ENCODE measurements around the gene ZNF597.
A peak's percentile ranks its signal among the peaks of the same experiment; 100 is the strongest.

The ZNF597 gene

DNA sequence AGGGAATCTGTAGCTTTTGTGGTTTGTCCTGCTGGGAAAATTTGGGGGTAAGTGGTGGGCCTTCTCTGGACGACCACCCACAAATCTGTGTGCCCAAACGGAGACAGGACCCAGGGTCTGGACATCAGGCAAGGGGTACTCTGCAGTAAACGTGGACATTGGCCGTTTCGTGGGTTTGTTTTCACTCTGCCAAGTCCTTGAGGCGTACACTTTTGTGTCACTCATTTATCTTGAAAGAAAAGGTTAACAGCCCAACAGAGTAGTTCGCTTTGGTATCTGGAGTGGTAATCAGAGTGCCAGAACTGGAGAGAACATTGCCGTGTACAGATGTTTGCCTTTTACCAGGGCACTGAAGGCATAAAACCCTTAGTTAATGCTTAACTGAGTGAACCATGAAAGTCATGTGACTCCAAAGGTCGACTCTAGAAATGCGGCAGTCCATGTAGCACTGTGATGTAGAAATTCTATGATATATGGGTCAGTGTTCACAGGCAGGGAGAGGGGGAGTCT lies 15.6 kb upstream of the ZNF597 start:
- Histone ChIP-seq H3K27me3 (ENCODE audit: control insufficient read depth, insufficient read depth, low read length) (no peaks in the 10 kb centered on the region), H3K9ac (ENCODE audit: low read length) (peak overlapping the region; percentile 80), H3K4me3 (ENCODE audit: low read length) (peak overlapping the region; percentile 97), H3K4me1 (ENCODE audit: control insufficient read depth, insufficient read depth, low read length) (peaks cover 14% of the 10 kb centered on the region), H3K36me3 (ENCODE audit: control insufficient read depth, insufficient read depth, low read length) (no peaks in the 10 kb centered on the region), H3K27ac (ENCODE audit: low read depth, low read length) (peak overlapping the region; percentile 98)

DNA sequence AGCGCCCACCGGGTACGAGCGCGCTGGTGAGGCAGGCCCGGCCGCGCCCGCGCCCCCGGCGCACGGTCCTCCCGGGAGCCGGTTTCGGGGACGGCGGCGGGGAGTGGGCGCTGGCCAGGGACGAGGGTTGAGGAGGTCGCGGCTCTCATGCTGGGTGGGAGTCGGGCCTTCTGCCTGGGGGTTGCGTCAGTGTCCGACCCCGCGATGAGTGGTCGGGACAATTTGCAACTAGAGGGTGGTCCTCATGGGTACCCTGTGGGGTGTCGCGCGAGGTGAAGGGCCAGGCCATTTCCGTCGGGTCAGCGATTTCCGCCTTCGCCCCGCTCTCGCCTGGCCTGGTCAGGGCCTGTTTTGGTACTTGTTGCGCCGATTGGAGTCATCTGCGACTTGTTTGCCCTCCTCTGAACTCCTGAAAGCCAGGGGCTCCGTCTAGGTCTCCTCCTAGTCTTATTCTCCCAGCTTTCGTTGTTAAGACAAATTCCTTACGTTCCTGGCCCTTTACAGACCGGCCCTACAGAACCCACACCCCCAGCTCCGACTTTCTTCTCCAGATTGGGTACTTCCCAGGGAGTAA lies 15.1 kb upstream of the ZNF597 start:
- H3K4me1 ChIP-seq (ENCODE audit: control insufficient read depth, insufficient read depth, low read length): peaks cover 14% of the 10 kb centered on the region
- H3K36me3 ChIP-seq (ENCODE audit: control insufficient read depth, insufficient read depth, low read length): no peaks in the 10 kb centered on the region
- H3K27ac ChIP-seq (ENCODE audit: low read depth, low read length): peak overlapping the region; percentile 98
- no peaks in the 10 kb centered on the region for H3K27me3 ChIP-seq (ENCODE audit: control insufficient read depth, insufficient read depth, low read length)
- peak overlapping the region; percentile 97 for H3K4me3 ChIP-seq (ENCODE audit: low read length)
- H3K9ac ChIP-seq (ENCODE audit: low read length): peak overlapping the region; percentile 80

DNA sequence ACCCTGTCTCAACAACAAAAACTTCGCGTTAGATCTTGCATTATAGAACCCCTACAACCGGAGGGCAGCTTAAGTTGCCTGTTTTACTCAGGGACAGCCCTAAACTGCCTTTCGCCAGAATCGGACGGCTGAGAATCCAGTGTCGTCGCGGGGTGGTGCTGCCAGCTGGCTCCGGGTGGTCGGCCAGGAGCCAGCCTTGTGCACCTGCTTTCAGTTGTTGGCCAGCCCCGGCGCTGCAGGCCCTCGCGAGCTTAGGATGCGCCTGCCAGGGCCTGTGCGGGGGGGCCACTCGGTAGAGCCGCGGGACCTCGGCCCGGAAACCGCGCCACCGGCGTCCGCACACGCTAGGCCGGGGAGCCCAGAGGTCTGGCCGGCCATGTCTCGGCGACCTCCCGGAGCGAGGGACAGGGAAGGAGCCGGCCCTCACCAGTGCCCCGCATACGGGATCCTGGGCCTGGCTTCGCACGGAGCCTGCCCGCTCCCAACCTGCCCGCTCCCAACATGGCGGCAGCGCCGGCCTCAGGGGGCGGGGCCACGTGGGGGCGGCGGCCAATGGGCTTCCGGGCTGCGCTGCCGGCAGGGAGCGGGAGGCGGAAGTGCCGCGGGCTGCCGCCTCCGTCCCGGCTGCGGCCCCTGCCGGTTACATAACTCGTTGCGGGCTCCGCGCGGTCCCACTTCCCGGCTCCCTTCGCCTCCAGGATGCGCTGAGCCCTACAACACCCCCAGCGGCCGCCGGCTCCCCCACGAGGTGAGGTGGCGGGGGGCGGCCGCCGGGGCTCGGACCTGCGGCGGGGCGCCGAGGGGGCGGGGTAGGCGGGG lies 14.3 kb upstream of the ZNF597 start:
- Histone ChIP-seq H3K27ac (ENCODE audit: low read depth, low read length) (peak overlapping the region; percentile 98), H3K36me3 (ENCODE audit: control insufficient read depth, insufficient read depth, low read length) (no peaks in the 10 kb centered on the region), H3K27me3 (ENCODE audit: control insufficient read depth, insufficient read depth, low read length) (no peaks in the 10 kb centered on the region), H3K4me3 (ENCODE audit: low read length) (peak overlapping the region; percentile 97), H3K4me1 (ENCODE audit: control insufficient read depth, insufficient read depth, low read length) (peaks cover 14% of the 10 kb centered on the region), H3K9ac (ENCODE audit: low read length) (peak overlapping the region; percentile 92)

DNA sequence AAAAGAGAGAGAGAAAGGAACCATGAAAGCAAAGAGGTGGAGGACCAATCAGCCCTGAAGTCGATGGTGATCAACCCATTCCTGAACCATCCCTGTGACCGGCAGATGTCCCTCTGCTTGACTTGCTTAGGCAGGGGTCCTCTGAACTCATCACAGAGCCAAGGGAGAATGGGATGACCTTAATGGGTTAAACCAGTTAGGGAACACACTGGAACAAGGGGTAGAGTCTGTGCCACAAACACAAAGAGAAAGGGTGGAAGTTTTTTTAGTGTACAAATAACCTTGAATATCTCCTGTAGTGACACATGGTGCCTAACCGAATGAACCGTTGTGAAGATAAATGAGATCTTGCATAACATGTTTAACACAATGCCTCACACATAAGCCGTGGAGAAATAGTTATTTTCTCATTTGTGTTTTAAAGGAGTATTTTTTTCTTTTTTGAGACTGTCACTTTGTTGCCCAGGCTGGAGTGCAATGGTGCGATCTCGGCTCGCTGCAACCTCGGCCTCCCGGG lies 11.4 kb upstream of the ZNF597 start:
- Histone ChIP-seq H3K27ac (ENCODE audit: low read depth, low read length) (no peak overlapping the region), H3K4me1 (ENCODE audit: control insufficient read depth, insufficient read depth, low read length) (peaks cover 12% of the 10 kb centered on the region)

DNA sequence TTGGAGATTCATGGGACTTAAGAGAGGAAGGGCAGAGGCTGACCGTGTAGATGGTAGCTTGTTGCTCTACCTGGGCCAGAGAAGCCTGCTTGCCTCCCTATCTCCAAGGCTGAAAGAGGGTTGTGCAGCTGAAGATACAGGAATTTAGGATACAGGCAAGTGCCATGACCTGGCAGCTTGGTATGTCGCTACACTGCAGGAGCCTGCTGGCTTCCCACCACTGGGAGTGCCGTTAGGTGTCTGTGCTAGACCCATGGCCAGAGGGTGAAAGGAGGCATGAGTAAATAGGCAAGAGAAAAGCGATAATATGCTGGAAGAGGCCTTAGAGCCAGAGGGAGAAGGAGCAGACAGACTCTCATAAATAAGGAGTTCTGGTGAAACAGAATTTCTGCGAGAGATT lies 10.8 kb upstream of the ZNF597 start:
- peaks cover 7% of the 10 kb centered on the region for H3K4me1 ChIP-seq (ENCODE audit: control insufficient read depth, insufficient read depth, low read length)
- H3K27ac ChIP-seq (ENCODE audit: low read depth, low read length): no peak overlapping the region

More for the DNA sequence above, 11.4 kb upstream of the ZNF597 start:
- no peak overlapping the region for H3K4me3 ChIP-seq (ENCODE audit: low read length)
- no peak overlapping the region for H3K9ac ChIP-seq (ENCODE audit: low read length)
- no peaks in the 10 kb centered on the region for H3K36me3 ChIP-seq (ENCODE audit: control insufficient read depth, insufficient read depth, low read length)
- no peaks in the 10 kb centered on the region for H3K27me3 ChIP-seq (ENCODE audit: control insufficient read depth, insufficient read depth, low read length)

DNA sequence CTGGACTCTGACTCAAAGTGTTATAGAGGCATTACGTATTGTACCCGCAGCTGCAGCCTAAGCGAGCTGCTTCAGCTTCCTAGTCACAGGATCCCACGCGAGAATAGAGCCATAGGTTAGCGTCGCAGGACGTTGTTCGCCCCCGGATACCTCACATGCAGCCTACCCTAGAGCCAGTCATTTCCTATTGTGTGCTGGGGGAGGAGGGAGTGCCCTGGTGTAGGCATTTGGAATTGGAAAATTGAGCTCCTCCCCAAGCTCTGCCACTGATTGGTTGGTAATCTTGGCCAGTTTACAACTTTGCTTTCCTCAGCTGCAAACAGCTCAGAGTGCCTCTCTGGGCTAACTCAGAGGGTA lies 706 bp upstream of the ZNF597 start:
- Histone ChIP-seq H3K4me1 (ENCODE audit: control insufficient read depth, insufficient read depth, low read length) (no peaks in the 10 kb centered on the region), H3K27ac (ENCODE audit: low read depth, low read length) (peak overlapping the region; percentile 63)

More for the DNA sequence above, 10.8 kb upstream of the ZNF597 start:
- Histone ChIP-seq H3K27me3 (ENCODE audit: control insufficient read depth, insufficient read depth, low read length) (no peaks in the 10 kb centered on the region), H3K9ac (ENCODE audit: low read length) (no peak overlapping the region), H3K36me3 (ENCODE audit: control insufficient read depth, insufficient read depth, low read length) (no peaks in the 10 kb centered on the region), H3K4me3 (ENCODE audit: low read length) (no peak overlapping the region)

DNA sequence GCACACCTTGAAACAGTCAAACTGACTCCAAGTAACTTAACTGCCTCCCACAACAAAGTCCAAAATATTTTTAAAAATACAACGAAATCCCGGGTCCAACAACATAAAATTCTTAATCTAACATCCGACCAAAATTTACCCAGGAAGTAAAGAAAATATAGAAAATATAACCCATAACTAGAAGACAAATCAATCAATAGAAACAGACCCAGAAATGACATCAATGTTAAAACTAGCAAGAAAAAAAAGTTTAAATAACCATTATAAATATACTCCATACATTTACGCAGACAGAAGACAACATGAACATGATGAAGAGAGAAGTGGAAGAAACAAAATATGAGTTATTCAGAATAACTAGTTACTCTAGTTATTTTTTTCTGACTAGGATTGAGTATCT lies 3.7 kb downstream of the ZNF597 start:
- Histone ChIP-seq H3K27me3 (ENCODE audit: control insufficient read depth, insufficient read depth, low read length) (no peaks in the 10 kb centered on the region), H3K4me3 (ENCODE audit: low read length) (no peak overlapping the region), H3K36me3 (ENCODE audit: control insufficient read depth, insufficient read depth, low read length) (no peaks in the 10 kb centered on the region)

More for the DNA sequence above, 706 bp upstream of the ZNF597 start:
- Histone ChIP-seq H3K9ac (ENCODE audit: low read length) (peak overlapping the region; percentile 39), H3K27me3 (ENCODE audit: control insufficient read depth, insufficient read depth, low read length) (no peaks in the 10 kb centered on the region), H3K36me3 (ENCODE audit: control insufficient read depth, insufficient read depth, low read length) (no peaks in the 10 kb centered on the region), H3K4me3 (ENCODE audit: low read length) (peak overlapping the region; percentile 70)

DNA sequence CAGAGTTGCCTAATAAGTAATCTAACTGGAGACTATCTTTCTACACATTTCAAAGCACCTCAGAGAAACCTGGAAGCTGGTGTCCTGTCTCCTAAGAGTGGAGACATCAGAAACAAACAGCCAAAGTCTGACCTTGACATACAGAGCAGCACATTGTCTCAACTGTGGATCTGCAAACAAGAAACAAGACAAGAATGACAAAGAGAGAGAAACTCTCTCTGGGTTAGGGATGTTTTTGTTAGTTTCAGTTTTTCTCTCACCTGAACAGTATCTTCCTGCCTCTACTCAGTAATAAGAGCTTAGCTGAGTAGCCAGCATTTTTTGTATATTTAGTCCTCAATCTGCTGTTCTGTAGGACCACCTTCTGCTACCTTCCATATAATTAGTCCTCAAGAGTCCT lies 8.9 kb downstream of the ZNF597 start:
- Histone ChIP-seq H3K27ac (ENCODE audit: low read depth, low read length) (no peak overlapping the region), H3K27me3 (ENCODE audit: control insufficient read depth, insufficient read depth, low read length) (no peaks in the 10 kb centered on the region), H3K36me3 (ENCODE audit: control insufficient read depth, insufficient read depth, low read length) (peaks cover 3% of the 10 kb centered on the region), H3K4me1 (ENCODE audit: control insufficient read depth, insufficient read depth, low read length) (no peaks in the 10 kb centered on the region), H3K4me3 (ENCODE audit: low read length) (no peak overlapping the region), H3K9ac (ENCODE audit: low read length) (no peak overlapping the region)

More for the DNA sequence above, 3.7 kb downstream of the ZNF597 start:
- Histone ChIP-seq H3K27ac (ENCODE audit: low read depth, low read length) (no peak overlapping the region), H3K9ac (ENCODE audit: low read length) (no peak overlapping the region), H3K4me1 (ENCODE audit: control insufficient read depth, insufficient read depth, low read length) (no peaks in the 10 kb centered on the region)

DNA sequence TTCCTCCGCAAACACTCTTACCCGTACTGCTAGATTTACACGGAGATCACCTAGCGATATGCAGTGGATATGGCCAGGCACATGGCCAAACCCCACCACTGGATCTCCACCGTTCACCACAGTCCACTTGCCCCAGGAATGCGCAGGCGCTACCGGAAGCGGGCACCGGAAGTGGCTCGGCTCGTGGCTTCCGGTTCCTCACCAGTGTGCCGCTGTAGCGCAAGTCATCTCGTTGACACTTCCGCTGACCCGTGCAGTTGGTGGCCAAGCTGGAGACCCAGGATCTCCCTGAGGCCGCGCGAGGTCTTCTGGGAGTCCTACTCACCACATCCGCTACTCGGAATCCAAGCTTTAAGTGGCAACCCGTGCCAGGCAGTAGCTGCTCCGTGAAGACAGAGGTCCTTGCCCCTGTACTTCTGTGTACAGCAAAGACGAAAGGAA lies 11.5 kb downstream of the ZNF597 start:
- Histone ChIP-seq H3K4me3 (ENCODE audit: low read length) (peak overlapping the region; percentile 29), H3K9ac (ENCODE audit: low read length) (no peak overlapping the region), H3K36me3 (ENCODE audit: control insufficient read depth, insufficient read depth, low read length) (peaks cover 3% of the 10 kb centered on the region), H3K27ac (ENCODE audit: low read depth, low read length) (no peak overlapping the region), H3K4me1 (ENCODE audit: control insufficient read depth, insufficient read depth, low read length) (no peaks in the 10 kb centered on the region), H3K27me3 (ENCODE audit: control insufficient read depth, insufficient read depth, low read length) (no peaks in the 10 kb centered on the region)

DNA sequence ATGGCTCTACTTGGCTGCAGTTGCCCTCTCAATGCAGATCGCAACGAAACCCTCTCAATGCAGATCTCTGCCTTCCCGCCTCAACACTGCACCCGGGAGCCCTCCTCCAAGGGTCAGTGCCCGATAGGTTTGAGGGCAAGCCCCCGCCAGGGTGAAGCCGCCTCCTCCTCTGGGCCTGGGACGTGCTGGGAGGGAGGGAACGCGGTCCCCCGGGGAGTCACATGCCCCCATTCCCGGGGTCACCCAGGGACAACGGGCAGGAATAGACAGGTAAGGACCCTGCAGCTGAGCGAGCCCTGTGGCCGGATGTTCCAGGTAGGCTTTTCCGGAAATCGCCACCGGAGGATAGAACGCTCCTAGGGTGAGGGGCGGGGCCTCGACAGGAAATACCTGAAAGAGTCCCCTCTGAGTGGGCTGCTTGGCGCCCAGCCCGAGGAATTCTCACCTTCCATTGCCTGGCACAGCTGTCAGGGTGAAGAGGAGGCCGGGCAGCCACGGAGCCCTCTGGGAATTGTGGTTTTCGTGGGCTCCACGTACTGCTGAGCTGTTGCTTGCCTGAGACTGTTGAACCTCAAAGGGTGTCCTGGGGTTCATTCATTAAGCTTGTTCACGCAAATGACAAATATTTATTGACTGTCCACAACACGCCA lies 29.4 kb downstream of the ZNF597 start:
- Histone ChIP-seq H3K36me3 (ENCODE audit: control insufficient read depth, insufficient read depth, low read length) (peaks cover 2% of the 10 kb centered on the region), H3K4me1 (ENCODE audit: control insufficient read depth, insufficient read depth, low read length) (no peaks in the 10 kb centered on the region), H3K27ac (ENCODE audit: low read depth, low read length) (no peak overlapping the region), H3K4me3 (ENCODE audit: low read length) (no peak overlapping the region), H3K27me3 (ENCODE audit: control insufficient read depth, insufficient read depth, low read length) (no peaks in the 10 kb centered on the region), H3K9ac (ENCODE audit: low read length) (no peak overlapping the region)

DNA sequence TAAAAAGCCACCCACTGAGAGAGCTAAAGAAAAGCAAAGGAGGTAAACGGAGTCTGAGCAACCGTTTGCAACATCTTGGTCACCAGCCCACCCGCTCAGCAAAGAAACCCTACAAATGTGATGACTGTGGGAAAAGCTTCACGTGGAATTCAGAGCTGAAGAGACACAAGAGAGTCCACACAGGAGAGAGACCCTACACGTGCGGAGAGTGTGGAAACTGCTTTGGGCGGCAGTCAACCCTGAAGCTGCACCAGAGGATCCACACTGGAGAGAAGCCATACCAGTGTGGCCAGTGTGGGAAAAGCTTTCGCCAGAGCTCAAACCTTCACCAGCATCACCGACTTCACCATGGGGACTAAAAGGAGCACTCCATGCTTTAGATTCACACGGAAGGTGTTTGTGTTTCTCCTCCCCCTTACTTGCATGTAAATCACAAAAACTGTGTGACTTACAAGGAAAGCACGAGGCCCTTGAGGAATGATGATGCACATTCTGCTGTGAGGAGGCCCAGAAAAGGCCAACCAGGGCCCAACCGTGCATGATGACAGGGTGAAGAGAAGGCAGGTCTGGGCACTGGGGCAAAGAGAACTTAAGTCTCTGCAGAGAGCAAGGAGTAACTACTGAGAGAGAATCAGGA lies 34.6 kb downstream of the ZNF597 start:
- no peak overlapping the region for H3K9ac ChIP-seq (ENCODE audit: low read length)
- H3K36me3 ChIP-seq (ENCODE audit: control insufficient read depth, insufficient read depth, low read length): peaks cover 33% of the 10 kb centered on the region
- no peaks in the 10 kb centered on the region for H3K27me3 ChIP-seq (ENCODE audit: control insufficient read depth, insufficient read depth, low read length)
- no peak overlapping the region for H3K27ac ChIP-seq (ENCODE audit: low read depth, low read length)
- H3K4me3 ChIP-seq (ENCODE audit: low read length): peak overlapping the region; percentile 10
- H3K4me1 ChIP-seq (ENCODE audit: control insufficient read depth, insufficient read depth, low read length): no peaks in the 10 kb centered on the region
